ENCODE measurements around the gene IFITM5. TPM values are rescaled to one million over a fixed set of nuclear protein-coding genes. Genes with fewer than 3 reads are reported as not detected.

The IFITM5 gene
- total RNA-seq, 4 donors from 2014 or later: not detected

DNA sequence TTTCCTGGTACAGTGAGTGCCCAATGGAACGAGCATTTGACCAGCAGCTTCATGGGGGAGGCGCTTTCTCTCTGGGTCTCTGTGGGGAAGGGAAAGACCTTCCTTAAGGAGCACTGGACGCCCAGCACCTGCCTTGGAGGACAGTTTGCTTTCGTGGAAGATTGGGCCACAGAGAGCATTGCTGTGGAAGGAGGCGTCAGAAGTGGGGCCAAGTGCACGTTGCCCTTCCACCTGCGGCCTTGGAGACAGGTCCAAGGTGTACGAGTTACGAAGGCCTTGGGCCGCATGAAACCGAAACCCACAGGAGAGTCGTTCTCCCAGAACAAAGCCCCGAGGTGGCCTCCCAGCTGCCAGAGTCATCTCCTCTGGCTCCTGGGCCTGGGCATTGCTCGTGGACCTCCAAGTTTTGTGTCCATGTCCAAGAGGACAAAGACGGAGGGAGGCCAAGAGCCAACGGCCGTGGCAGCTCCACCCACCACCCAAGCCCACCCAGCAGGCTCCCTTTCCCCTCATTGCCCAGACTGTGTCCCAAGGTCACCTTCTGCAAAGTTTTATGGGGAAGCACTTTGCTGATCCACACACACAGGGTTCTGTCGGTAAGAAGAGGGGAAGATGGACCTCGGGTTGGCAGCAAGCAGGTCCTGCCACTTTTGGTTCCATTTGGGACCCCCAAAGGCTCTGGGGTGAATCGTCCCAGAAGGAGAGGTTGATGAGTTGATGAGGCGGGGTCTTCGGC is 27.0 kb downstream of the IFITM5 start:
- Histone ChIP-seq H3K36me3 (no peaks in the 10 kb centered on the region), H3K4me3 (no peak overlapping the region), H3K27ac (no peak overlapping the region), H3K4me1 (peaks cover 0 to 13% (median 0%) of the 10 kb centered on the region in 3 donors), H3K9me3 (no peaks in the 10 kb centered on the region), H3K27me3 (peaks cover 0 to 45% (median 0%) of the 10 kb centered on the region in 4 donors)
- TF ChIP-seq POLR2A (IDR thresholded peaks at IDR 0.05): no peak
- TF ChIP-seq, protein P1, sequence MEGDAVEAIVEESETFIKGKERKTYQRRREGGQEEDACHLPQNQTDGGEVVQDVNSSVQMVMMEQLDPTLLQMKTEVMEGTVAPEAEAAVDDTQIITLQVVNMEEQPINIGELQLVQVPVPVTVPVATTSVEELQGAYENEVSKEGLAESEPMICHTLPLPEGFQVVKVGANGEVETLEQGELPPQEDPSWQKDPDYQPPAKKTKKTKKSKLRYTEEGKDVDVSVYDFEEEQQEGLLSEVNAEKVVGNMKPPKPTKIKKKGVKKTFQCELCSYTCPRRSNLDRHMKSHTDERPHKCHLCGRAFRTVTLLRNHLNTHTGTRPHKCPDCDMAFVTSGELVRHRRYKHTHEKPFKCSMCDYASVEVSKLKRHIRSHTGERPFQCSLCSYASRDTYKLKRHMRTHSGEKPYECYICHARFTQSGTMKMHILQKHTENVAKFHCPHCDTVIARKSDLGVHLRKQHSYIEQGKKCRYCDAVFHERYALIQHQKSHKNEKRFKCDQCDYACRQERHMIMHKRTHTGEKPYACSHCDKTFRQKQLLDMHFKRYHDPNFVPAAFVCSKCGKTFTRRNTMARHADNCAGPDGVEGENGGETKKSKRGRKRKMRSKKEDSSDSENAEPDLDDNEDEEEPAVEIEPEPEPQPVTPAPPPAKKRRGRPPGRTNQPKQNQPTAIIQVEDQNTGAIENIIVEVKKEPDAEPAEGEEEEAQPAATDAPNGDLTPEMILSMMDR (IDR thresholded peaks at IDR 0.05): no peak
- 88 to 92% methylated on average over 4 to 13 of the region's 22 CpGs for WGBS, 2 donors
- intact Hi-C loops (cut with DNase I): no loop called here
- DNase-seq: no peak

DNA sequence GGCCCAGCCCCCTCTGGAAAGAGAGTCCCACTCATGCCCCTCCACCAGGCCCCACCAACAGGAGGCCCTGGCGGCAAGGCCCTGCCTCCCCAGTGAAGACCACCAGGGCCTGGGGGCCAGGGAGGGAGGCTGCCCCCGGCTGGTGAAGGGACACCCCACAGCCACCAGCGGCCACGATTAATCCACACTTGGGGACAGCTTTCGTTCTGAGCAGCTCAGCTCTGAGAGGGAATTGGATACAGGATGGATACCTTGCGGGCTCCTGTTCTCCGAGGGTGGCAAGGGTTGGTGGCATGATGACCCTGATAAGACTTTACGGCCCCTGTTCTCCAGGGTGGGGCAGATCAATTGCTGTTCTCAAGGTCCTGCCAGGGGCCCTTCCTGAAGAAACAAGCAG is 28.0 kb downstream of the IFITM5 start:
- intact Hi-C loops (cut with DNase I): no loop called here
- H3K9me3 ChIP-seq: no peaks in the 10 kb centered on the region
- TF ChIP-seq, protein P1 (IDR thresholded peaks at IDR 0.05): no peak
- TF ChIP-seq POLR2A (IDR thresholded peaks at IDR 0.05): no peak
- WGBS, 2 donors: 80 to 93% methylated on average over 1 to 7 of the region's 8 CpGs
- no peaks in the 10 kb centered on the region for H3K36me3 ChIP-seq
- no peak for DNase-seq
- H3K27ac ChIP-seq: no peak overlapping the region
- H3K27me3 ChIP-seq: peaks cover 0 to 34% (median 0%) of the 10 kb centered on the region in 4 donors
- no peak overlapping the region for H3K4me3 ChIP-seq
- H3K4me1 ChIP-seq: peaks cover 0 to 13% (median 0%) of the 10 kb centered on the region in 3 donors

DNA sequence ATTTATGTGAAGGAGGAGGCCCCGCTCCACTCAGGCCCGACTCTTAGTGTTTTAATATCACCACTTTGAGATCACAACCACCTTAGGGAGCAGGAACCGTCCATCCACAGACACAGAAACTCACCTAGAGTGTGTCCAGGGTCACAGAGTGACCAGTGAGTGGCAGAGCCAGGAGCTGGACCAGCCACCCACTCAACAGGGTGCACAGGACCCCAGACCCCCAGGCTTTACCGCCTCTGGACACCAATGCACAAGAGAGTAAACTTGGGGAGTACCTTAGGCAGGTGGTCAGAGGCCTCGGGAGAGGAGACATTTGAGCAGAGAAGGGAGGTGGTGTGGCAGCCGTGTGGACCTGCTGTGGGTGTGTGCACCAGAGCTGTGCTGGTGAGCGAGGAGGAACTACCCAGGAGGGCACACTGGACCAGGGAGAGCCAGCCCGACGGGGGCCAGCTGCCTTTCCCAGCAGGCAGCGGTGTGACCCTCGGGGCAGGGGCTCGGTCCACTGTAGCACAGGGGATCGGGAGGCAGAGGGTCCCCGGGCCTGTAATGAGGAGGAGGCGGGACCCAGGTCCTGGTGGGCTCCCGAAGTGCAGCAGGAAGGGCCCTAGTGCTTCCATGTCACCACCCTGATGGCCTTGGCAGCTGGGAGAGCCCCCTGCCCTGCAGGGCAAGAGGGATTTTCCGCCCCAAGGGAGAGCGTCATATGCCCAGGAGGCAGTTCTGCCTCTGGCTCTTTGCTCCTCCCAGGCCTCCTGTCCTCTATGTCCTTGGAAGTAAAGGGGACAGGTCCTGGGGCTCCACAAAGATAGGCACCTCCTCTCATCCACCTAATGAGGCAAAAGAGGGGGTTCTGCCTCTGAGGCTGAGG is 28.6 kb downstream of the IFITM5 start:
- no peak overlapping the region for H3K4me3 ChIP-seq
- H3K36me3 ChIP-seq: no peaks in the 10 kb centered on the region
- intact Hi-C loops (cut with DNase I): no loop called here
- DNase-seq: no peak
- no peaks in the 10 kb centered on the region for H3K9me3 ChIP-seq
- TF ChIP-seq POLR2A (IDR thresholded peaks at IDR 0.05): no peak
- TF ChIP-seq, protein P1 (IDR thresholded peaks at IDR 0.05): no peak
- H3K4me1 ChIP-seq: peaks cover 0 to 13% (median 0%) of the 10 kb centered on the region in 3 donors
- 87 to 91% methylated on average over 9 to 11 of the region's 18 CpGs for WGBS, 2 donors
- peaks cover 0 to 34% (median 0%) of the 10 kb centered on the region in 4 donors for H3K27me3 ChIP-seq
- H3K27ac ChIP-seq: peak overlapping the region in 3 of 4 donors; percentile 17 to 89 (median 68)

DNA sequence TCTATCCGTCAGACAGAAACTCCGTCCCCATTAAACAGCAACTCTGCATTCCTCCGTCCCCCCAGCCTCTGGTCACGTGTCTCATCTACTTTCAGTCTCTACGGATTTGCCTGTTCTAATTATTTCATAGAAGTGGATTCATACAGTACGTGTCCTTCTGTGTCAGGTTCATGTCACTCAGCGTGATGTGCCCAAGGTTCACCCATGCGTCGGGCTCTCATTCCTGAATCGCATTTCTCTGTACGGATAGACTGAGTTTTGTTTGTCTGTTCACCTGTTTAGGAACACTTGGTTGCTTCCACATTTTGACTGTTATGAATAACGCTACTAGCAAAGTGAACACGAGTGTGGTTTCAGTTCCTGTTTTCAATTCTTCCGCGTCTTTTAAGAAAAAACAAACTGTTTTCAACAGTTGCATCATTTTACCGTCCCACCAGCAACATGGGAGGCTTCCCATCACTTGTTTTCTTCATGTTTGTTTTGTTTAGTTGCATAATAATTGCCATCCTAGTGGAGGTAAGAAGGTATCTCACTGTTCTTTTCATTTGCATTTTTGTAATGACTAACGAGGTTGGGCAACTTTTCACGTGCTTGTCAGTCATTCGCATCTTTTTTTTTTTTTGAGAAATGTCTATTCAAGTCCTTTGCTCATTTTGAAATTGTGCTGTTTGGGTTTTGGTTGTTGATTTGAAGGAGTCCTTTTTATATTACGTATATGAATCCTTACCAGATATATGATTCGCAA is 30.0 kb downstream of the IFITM5 start:
- DNase-seq: no peak
- H3K9me3 ChIP-seq: no peaks in the 10 kb centered on the region
- peaks cover 0 to 13% (median 0%) of the 10 kb centered on the region in 3 donors for H3K4me1 ChIP-seq
- H3K4me3 ChIP-seq: peak overlapping the region in 3 of 4 donors; percentile 10 to 60 (median 43)
- peaks cover 0 to 34% (median 0%) of the 10 kb centered on the region in 4 donors for H3K27me3 ChIP-seq
- peak overlapping the region in 3 of 4 donors; percentile 68 to 89 (median 82) for H3K27ac ChIP-seq
- no peaks in the 10 kb centered on the region for H3K36me3 ChIP-seq
- TF ChIP-seq POLR2A (IDR thresholded peaks at IDR 0.05): peak in 2 of 4 donors; percentile 13 to 32
- TF ChIP-seq, protein P1 (IDR thresholded peaks at IDR 0.05): peak in 2 of 6 experiments; percentile 7 to 39
- 46 to 48% methylated on average over 21 of the region's 21 CpGs for WGBS, 2 donors
- intact Hi-C loops (cut with DNase I): no loop called here
